ENCODE results near the gene CPNE8. TPM values are rescaled to one million over a fixed set of nuclear protein-coding genes. Genes with fewer than 3 reads are reported as not detected.

The CPNE8 gene
- total and polyA plus RNA-seq, 2 donors (not counting 1 experiment from before 2014, with no cell fraction given): 1.5 to 1.6 TPM

- DNase-seq (no peak), ATAC-seq (ENCODE audit: low read depth) (no peak)
- TF ChIP-seq CTCF (IDR thresholded peaks at IDR 0.05): no peak
- TF ChIP-seq EZH2 (IDR thresholded peaks at IDR 0.05; ENCODE audit: borderline replicate concordance, insufficient read depth, low read depth, low read length, poor library complexity, severe bottlenecking): no peak
- no peaks in the 10 kb centered on the region for H3K27me3 Mint-ChIP-seq
- H3K27ac ChIP-seq (ENCODE audit: low read length in 2 of 2): no peak overlapping the region
- no peak overlapping the region for H3K9ac ChIP-seq (ENCODE audit: low read length)
- no peaks in the 10 kb centered on the region for H3K79me2 ChIP-seq (ENCODE audit: control insufficient read depth, insufficient read depth, low read length)
- no peak overlapping the region for H3K27ac Mint-ChIP-seq
- H4K20me1 ChIP-seq (ENCODE audit: control insufficient read depth, insufficient read depth, low read length, poor library complexity, severe bottlenecking): no peaks in the 10 kb centered on the region
- H3K4me1 Mint-ChIP-seq: no peaks in the 10 kb centered on the region
- no peaks in the 10 kb centered on the region for H3K9me3 ChIP-seq (ENCODE audit: control extremely low read depth in 1 of 3, control insufficient read depth in 2 of 3, insufficient read depth in 1 of 3, low read length in 2 of 3)
- 100% methylated on average over 1 of the region's 1 CpG for WGBS (ENCODE audit: insufficient coverage)
- no peak overlapping the region for H3K4me3 ChIP-seq (ENCODE audit: control extremely low read depth in 1 of 5, extremely low read depth in 1 of 5, insufficient read depth in 1 of 5, low read depth in 2 of 5, low read length in 4 of 5)
- no peak overlapping the region for H3K4me3 Mint-ChIP-seq
- H3K36me3 ChIP-seq (replicated peaks in 1 of 2; ENCODE audit: control extremely low read depth in 1 of 2, control insufficient read depth in 1 of 2, extremely low read depth in 1 of 2, insufficient read depth in 2 of 2, low read length in 1 of 2): no peaks in the 10 kb centered on the region
- ChIA-PET POLR2A (no interaction called here), CTCF (no interaction called here)
- no peaks in the 10 kb centered on the region for H3K4me1 ChIP-seq (ENCODE audit: control insufficient read depth in 2 of 2, insufficient read depth in 2 of 2, low read length in 2 of 2)
- intact Hi-C loops (cut with micrococcal nuclease): no loop called here
- peaks cover 2% of the 10 kb centered on the region for H3K9me3 Mint-ChIP-seq (ENCODE audit: insufficient read depth)
- H3K4me2 ChIP-seq (replicated peaks; ENCODE audit: low read depth, low read length, poor library complexity, severe bottlenecking): no peak overlapping the region
- no peaks in the 10 kb centered on the region for H3K27me3 ChIP-seq (replicated peaks in 1 of 4; ENCODE audit: control extremely low read depth in 1 of 4, control insufficient read depth in 3 of 4, insufficient read depth in 4 of 4, low read length in 3 of 4)
- H2AFZ ChIP-seq (ENCODE audit: insufficient read depth, low read depth, low read length, poor library complexity, severe bottlenecking): no peak overlapping the region
Measured at GRCh38 chr12:38648813-38649212, 256.6 kb downstream of the CPNE8 start.

- Mint-ChIP-seq H3K4me3 (no peak overlapping the region), H3K4me1 (no peaks in the 10 kb centered on the region), H3K27ac (no peak overlapping the region), H3K27me3 (no peaks in the 10 kb centered on the region), H3K9me3 (ENCODE audit: insufficient read depth) (peaks cover 2% of the 10 kb centered on the region)
- Histone ChIP-seq H3K79me2 (ENCODE audit: control insufficient read depth, insufficient read depth, low read length) (no peaks in the 10 kb centered on the region), H2AFZ (ENCODE audit: insufficient read depth, low read depth, low read length, poor library complexity, severe bottlenecking) (no peak overlapping the region), H3K27me3 (replicated peaks in 1 of 4; ENCODE audit: control extremely low read depth in 1 of 4, control insufficient read depth in 3 of 4, insufficient read depth in 4 of 4, low read length in 3 of 4) (no peaks in the 10 kb centered on the region), H3K27ac (ENCODE audit: low read length in 2 of 2) (no peak overlapping the region), H3K4me3 (ENCODE audit: control extremely low read depth in 1 of 5, extremely low read depth in 1 of 5, insufficient read depth in 1 of 5, low read depth in 2 of 5, low read length in 4 of 5) (no peak overlapping the region), H3K9ac (ENCODE audit: low read length) (no peak overlapping the region), H3K4me2 (replicated peaks; ENCODE audit: low read depth, low read length, poor library complexity, severe bottlenecking) (no peak overlapping the region), H4K20me1 (ENCODE audit: control insufficient read depth, insufficient read depth, low read length, poor library complexity, severe bottlenecking) (no peaks in the 10 kb centered on the region), H3K36me3 (replicated peaks in 1 of 2; ENCODE audit: control extremely low read depth in 1 of 2, control insufficient read depth in 1 of 2, extremely low read depth in 1 of 2, insufficient read depth in 2 of 2, low read length in 1 of 2) (no peaks in the 10 kb centered on the region), H3K9me3 (ENCODE audit: control extremely low read depth in 1 of 3, control insufficient read depth in 2 of 3, insufficient read depth in 1 of 3, low read length in 2 of 3) (no peaks in the 10 kb centered on the region), H3K4me1 (ENCODE audit: control insufficient read depth in 2 of 2, insufficient read depth in 2 of 2, low read length in 2 of 2) (no peaks in the 10 kb centered on the region)
- no peak for DNase-seq
- CTCF ChIA-PET: no interaction called here
- 60% methylated on average over 1 of the region's 4 CpGs for WGBS (ENCODE audit: insufficient coverage)
- intact Hi-C loops (cut with micrococcal nuclease): no loop called here
- POLR2A ChIA-PET: no interaction called here
- TF ChIP-seq EZH2 (IDR thresholded peaks at IDR 0.05; ENCODE audit: borderline replicate concordance, insufficient read depth, low read depth, low read length, poor library complexity, severe bottlenecking): no peak
- TF ChIP-seq CTCF (IDR thresholded peaks at IDR 0.05): no peak
- no peak for ATAC-seq (ENCODE audit: low read depth)
Measured at GRCh38 chr12:38646146-38646545, 259.2 kb downstream of the CPNE8 start.

Data from B cell (primary cell).